ENCODE measurements around the gene ZNHIT1.
"Not testable (repeated sequence)": the region's sequence is repeated elsewhere in the genome, so short reads cannot be mapped to it uniquely, and the experiment has no call there.

The ZNHIT1 gene

DNA sequence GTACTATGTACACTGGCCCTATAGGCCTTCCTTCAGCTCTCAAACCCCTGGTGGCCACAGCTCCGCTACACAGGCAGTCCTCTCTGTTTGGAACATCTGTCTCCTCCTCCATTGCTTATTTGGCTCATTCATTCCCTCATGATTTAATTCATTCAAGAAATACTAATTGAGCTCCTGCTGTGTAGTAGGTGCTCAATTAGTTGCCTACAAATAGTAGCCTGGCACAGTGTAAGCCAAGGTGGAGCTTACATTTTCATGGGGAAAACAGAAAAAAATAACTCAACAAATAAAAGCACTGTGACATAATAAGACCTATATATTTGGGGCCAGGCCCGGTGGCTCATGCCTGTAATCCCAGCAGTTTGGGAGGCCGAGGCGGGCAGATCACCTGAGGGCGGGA lies 30.3 kb downstream of the ZNHIT1 start:
- Histone ChIP-seq H3K4me3 (ENCODE audit: low read depth, low read length) (no peak overlapping the region), H3K9me3 (no peaks in the 10 kb centered on the region), H3K36me3 (no peaks in the 10 kb centered on the region), H3K27me3 (no peaks in the 10 kb centered on the region), H3K4me1 (peaks cover 7% of the 10 kb centered on the region; the same call in 1 of the 2 replicates)
- TF ChIP-seq, protein P1, sequence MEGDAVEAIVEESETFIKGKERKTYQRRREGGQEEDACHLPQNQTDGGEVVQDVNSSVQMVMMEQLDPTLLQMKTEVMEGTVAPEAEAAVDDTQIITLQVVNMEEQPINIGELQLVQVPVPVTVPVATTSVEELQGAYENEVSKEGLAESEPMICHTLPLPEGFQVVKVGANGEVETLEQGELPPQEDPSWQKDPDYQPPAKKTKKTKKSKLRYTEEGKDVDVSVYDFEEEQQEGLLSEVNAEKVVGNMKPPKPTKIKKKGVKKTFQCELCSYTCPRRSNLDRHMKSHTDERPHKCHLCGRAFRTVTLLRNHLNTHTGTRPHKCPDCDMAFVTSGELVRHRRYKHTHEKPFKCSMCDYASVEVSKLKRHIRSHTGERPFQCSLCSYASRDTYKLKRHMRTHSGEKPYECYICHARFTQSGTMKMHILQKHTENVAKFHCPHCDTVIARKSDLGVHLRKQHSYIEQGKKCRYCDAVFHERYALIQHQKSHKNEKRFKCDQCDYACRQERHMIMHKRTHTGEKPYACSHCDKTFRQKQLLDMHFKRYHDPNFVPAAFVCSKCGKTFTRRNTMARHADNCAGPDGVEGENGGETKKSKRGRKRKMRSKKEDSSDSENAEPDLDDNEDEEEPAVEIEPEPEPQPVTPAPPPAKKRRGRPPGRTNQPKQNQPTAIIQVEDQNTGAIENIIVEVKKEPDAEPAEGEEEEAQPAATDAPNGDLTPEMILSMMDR (IDR thresholded peaks at IDR 0.05; ENCODE audit: low read depth, low read length) = no peak
- no peak for DNase-seq

DNA sequence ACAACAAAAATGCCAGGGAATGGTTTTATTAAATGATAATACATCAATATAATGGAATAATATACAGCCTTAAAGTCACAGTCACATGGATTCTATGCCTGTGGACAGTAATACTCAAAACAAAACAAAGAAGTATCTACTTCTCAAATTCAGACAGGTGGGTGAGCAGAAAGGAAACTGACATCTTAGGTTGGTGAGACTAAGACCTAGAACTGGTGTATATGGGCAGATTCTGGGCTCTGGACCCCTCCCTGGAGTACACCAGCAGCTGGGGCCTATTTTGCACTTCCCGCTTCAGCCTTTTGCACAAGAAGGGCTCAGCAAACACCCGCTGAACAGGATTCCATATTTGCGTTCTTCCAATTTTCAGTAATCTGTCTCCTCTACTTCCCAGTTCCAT lies 32.4 kb downstream of the ZNHIT1 start:
- H3K36me3 ChIP-seq = no peaks in the 10 kb centered on the region
- no peaks in the 10 kb centered on the region for H3K9me3 ChIP-seq
- DNase-seq = no peak
- H3K4me1 ChIP-seq = peaks cover 4% of the 10 kb centered on the region; the same call in 1 of the 2 replicates
- TF ChIP-seq, protein P1 (IDR thresholded peaks at IDR 0.05; ENCODE audit: low read depth, low read length) = no peak
- no peaks in the 10 kb centered on the region; the same call in 1 of the 2 replicates for H3K27me3 ChIP-seq
- H3K4me3 ChIP-seq (ENCODE audit: low read depth, low read length) = no peak overlapping the region

DNA sequence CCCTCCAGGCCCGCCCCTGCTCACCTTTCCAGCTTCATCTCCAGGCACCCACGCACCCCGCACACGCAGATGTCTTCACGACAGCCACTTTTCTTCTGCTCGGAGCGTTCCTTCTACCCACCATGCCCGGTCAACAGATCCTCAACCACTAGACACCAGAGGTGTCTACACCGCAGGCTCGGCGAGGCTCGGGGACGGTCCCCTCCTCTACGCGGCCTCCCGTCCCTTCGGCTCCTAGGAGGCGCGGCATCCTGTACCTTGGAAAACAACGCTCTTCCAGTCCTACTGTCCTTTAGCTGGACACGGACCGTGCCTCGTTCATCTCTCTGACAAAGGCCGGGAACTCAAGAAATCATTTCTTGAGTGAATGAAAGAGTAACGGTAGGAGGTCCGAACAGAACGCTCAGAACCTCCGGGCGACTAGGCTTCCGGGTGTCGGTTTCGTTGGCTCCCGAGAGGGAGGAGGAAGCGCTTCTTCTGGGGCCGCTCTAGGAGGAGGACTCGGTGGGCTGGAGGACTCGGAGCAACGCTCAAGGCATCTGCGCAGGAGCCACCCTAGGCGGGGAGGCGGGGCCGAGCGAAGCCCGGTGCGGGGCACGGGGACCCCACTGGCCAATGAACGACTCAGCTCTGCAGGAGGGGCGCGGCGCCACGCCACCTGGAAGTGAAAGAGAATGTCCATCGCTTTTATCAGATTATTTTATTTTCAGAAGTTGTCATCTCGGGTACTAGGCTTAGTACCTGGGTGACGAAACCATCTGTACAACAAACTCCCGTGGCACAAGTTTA lies 34.1 kb downstream of the ZNHIT1 start:
- TF ChIP-seq, protein P1 (IDR thresholded peaks at IDR 0.05; ENCODE audit: low read depth, low read length) = no peak
- DNase-seq = peak; percentile 100
- peaks cover 3% of the 10 kb centered on the region; the same call in 1 of the 2 replicates for H3K27me3 ChIP-seq
- peaks cover 4% of the 10 kb centered on the region; the same call in 1 of the 2 replicates for H3K4me1 ChIP-seq
- no peaks in the 10 kb centered on the region for H3K36me3 ChIP-seq
- no peaks in the 10 kb centered on the region for H3K9me3 ChIP-seq
- peak overlapping the region; percentile 96 for H3K4me3 ChIP-seq (ENCODE audit: low read depth, low read length)

DNA sequence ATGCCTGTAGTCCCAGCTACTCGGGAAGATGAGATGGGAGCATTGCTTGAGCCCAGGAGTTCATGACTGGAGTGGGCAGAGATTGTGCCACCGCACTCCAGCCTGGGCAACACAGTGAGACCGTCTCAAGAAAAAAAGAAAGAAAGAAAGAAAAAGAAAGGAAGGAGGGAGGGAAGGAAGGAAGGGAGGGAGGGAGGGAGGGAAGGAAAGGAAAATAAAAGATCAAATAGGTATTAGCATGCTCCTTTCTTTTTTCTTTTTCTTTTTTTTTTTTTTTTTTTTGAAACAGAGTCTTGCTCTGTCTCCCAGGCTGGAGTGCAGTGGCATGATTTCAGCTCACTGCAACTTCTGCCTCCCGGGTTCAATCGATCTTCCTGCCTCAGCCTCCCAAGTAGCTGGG lies 35.2 kb downstream of the ZNHIT1 start:
- DNase-seq; H3K36me3 ChIP-seq; H3K9me3 ChIP-seq; H3K4me1 ChIP-seq; H3K27me3 ChIP-seq; H3K4me3 ChIP-seq (ENCODE audit: low read depth, low read length): not testable (repeated sequence)

DNA sequence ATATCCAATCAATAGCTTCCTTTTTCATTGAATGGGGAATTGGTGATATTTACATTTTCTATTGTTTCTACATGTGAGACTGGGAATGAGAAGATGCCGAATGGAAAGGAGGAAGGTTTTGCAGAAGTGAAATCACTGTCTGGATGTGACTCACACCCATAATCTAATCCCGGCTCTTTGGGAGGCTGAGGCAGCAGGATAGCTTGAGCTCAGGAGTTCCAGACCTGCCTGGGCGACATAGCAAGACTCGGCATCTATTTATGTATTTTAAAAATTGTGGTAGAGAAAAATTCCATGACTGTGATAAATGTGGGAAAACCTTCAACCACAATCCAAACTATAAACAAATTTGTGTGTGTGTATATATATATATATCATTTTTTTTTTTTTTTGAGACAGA lies 37.8 kb downstream of the ZNHIT1 start:
- Histone ChIP-seq H3K27me3 (peaks cover 3% of the 10 kb centered on the region; the same call in 1 of the 2 replicates), H3K4me1 (peaks cover 4% of the 10 kb centered on the region; the same call in 1 of the 2 replicates), H3K9me3 (no peaks in the 10 kb centered on the region), H3K4me3 (ENCODE audit: low read depth, low read length) (no peak overlapping the region), H3K36me3 (no peaks in the 10 kb centered on the region)
- TF ChIP-seq, protein P1 (IDR thresholded peaks at IDR 0.05; ENCODE audit: low read depth, low read length) = no peak
- no peak for DNase-seq

DNA sequence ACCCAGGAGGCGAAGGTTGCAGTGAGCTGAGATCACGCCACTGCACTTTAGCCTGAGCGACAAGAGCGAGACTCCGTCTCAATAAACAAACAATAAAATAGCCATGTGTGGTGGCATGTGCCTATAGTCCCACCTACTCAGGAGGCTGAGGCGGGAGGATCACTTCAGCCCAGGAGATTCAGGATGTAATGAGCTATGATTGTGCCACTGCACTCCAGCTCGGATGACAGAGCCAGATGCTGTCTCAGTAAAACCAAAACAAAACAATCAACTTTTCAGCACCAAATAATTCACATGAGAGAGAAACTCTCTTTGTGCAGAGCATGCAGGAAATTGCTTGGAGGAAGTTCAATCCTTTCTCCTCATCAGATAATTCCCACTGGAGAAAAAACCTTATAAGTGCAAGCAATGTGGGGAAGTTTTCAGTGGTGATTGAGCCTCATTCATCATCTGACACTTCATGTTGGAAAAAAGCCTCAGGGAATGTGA lies 40.3 kb downstream of the ZNHIT1 start:
- H3K36me3 ChIP-seq = no peaks in the 10 kb centered on the region
- DNase-seq = no peak
- TF ChIP-seq, protein P1 (IDR thresholded peaks at IDR 0.05; ENCODE audit: low read depth, low read length) = no peak

DNA sequence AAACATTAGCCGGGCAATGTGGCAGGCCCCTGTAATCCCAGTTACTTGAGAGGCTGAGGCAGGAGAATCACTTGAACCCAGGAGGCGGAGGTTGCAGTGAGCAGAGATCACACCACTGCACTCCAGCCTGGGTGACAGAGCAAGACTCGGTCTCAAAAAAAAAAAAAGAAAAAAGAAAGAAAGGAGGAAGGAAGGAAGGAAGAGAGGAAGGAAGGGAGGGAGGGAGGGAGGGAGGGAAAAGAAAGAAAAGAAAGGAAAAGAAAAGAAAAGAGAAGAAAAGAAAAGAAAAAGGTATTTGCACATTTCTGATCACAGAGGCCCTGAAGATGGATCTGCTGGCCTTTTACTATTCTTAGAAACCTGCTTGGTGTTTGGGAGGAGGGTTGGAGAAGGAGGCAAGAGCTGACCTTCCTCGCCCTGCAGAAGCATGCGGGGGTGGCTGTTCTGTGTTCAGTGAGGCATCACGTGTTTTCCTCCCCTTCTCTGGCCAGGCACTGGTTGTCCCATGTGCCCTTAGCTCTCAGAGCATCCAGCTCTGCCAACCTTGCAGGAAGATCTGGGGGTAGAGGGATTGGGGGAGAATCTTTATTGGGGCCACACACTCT lies 46.2 kb downstream of the ZNHIT1 start:
- H3K36me3 ChIP-seq; H3K4me3 ChIP-seq (ENCODE audit: low read depth, low read length); H3K9me3 ChIP-seq; H3K4me1 ChIP-seq; H3K27me3 ChIP-seq; DNase-seq: not testable (repeated sequence)

More for the DNA sequence above, 40.3 kb downstream of the ZNHIT1 start:
- H3K4me1 ChIP-seq = no peaks in the 10 kb centered on the region
- no peak overlapping the region for H3K4me3 ChIP-seq (ENCODE audit: low read depth, low read length)
- no peaks in the 10 kb centered on the region for H3K9me3 ChIP-seq
- H3K27me3 ChIP-seq = peaks cover 3% of the 10 kb centered on the region; the same call in 1 of the 2 replicates
